Smooth muscle cell (in vitro differentiated cells): ENCODE measurements around the gene PLA2G4E. TPM values are rescaled to one million over a fixed set of nuclear protein-coding genes. Genes with fewer than 3 reads are reported as not detected.

Experiments
- DNase-seq: peaks from one replicate; lab custom pipeline; 2025; ENCODE audit not compliant: unreplicated experiment; lab: John Stamatoyannopoulos, UW
- H2AFZ ChIP-seq: fragments of 200-600 bp; sonication (generic); 2 replicates; pipeline ENCODE4 v1.6.0; 2016; ENCODE audit warnings: antibody characterized with exemption, low read depth, mild to moderate bottlenecking
- H3F3A ChIP-seq: fragments of 200-600 bp; sonication (generic); 2 replicates; pipeline ENCODE4 v1.6.0; 2017; ENCODE audit warnings: antibody characterized with exemption, low read depth
- H3K27ac ChIP-seq: fragments of 200-600 bp; sonication (generic); 2 replicates; pipeline ENCODE4 v1.5.1; 2016; ENCODE audit warnings: low read depth, mild to moderate bottlenecking
- H3K27me3 ChIP-seq: fragments of 200-600 bp; sonication (generic); 2 replicates; pipeline ENCODE4 v1.6.1; 2016; ENCODE audit warnings: low read depth, mild to moderate bottlenecking
- H3K36me3 ChIP-seq: fragments of 200-600 bp; sonication (generic); 2 replicates; pipeline ENCODE4 v1.5.1; 2016; ENCODE audit warnings: low read depth
- H3K4me1 ChIP-seq: fragments of 200-600 bp; sonication (generic); 2 replicates; pipeline ENCODE4 v1.5.1; 2016; ENCODE audit warnings: low read depth
- H3K4me2 ChIP-seq: fragments of 200-600 bp; sonication (generic); 2 replicates; pipeline ENCODE4 v1.6.0; 2016; ENCODE audit warnings: mild to moderate bottlenecking
- H3K4me3 ChIP-seq: fragments of 200-600 bp; sonication (generic); 2 replicates; pipeline ENCODE4 v1.5.1; 2016; ENCODE audit warnings: mild to moderate bottlenecking
- H3K79me2 ChIP-seq: fragments of 200-600 bp; sonication (generic); 2 replicates; pipeline ENCODE4 v1.6.0; 2016; ENCODE audit warnings: low read depth, mild to moderate bottlenecking
- H3K9ac ChIP-seq: fragments of 200-600 bp; sonication (generic); 2 replicates; pipeline ENCODE4 v1.6.0; 2016; ENCODE audit warnings: low read depth
- H3K9me3 ChIP-seq: fragments of 200-600 bp; sonication (generic); replicated peaks from 2 replicates; pipeline ENCODE4 v1.5.1; 2016; ENCODE audit warnings: low read depth
- H4K20me1 ChIP-seq: fragments of 200-600 bp; sonication (generic); 2 replicates; pipeline ENCODE4 v1.6.0; 2016; ENCODE audit warnings: low read depth
- WGBS: methylation state at CpG from one replicate; pipeline ENCODE4 v1.1.7; 2016; ENCODE audit warnings: low lambda C conversion rate; 5-methylcytosine and 5-hydroxymethylcytosine counted together
- polyA plus RNA-seq: library from polyadenylated mRNA; unstranded; fragments of >200 nt; fragmentation: Nextera tagmentation; extraction: Ambion mirVana; gene quantifications from 2 replicates; pipeline ENCODE4 v1.2.1, GENCODE V29; 2016
- total RNA-seq: library from RNA; depleted of rRNA; stranded (reverse); fragments of >200 nt; gene quantifications from 2 replicates; pipeline ENCODE4 v1.2.3, GENCODE V29; 2014
- TF ChIP-seq, protein P1 (sequence below): fragments of 200-600 bp; sonication (generic); IDR thresholded peaks from 2 replicates; pipeline ENCODE4 v1.5.1; 2017; ENCODE audit warnings: borderline replicate concordance, mild to moderate bottlenecking, antibody characterized with exemption; ENCODE audit not compliant: insufficient read depth, poor library complexity, severe bottlenecking

PLA2G4E gene
- total and polyA plus RNA-seq, 2 experiments from 2014 or later: 1.6 TPM; not detected in 1

DNA sequence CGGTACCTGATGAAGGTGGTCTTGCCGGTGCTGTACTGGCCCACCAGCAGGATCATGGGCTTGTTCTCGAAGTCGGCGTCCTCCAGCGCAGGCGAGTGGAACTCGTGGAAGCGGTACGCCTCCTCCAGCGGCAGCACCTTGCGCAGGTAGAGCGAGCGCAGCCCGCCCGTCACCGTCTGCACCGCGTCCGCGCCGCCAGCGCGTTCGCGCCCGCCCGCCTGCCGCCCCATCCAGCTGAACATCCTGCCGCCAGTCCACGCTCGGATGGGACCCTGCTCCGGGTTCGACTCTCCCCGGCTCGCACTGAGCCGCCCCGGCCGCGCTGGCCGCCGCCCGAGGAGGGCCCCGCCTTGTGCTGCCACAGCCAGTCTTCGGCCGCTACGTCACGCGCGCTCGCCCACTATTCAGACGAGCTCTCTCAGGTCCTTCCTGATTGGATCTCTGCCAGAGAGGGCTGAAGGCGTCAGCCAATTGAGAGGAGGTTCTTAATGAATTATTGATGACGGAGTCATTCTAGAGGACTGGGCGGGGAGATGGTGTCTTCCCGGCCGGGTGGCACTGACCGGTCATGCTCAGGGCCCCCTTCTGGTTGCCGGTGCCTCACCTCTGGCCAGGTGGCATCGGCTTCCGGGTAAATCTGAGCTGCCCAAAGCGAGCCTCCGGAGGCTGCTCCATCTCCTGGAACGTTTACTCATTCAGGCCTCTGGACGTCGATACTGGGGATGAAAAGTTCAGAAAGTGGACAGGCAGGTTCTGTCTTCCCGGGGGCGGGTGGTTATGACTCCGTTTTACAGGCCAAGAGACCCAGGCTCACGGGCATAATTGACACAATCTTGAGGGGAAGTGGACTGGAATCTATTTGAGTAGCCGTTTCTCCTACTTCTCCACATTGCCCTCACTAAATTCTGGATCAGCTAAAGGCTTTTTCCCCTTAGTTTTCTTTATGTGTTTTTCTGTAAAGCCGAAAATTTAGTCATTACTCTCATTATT is 48.3 kb downstream of the PLA2G4E start, which contains the start of gene EHD4:
EHD4 (minus strand) TSS at position 305 of the 990 bp plus-strand sequence; CDS start at position 242, 63 bp downstream.
- H3F3A ChIP-seq: peaks cover 5% of the 10 kb centered on the region
- no peaks in the 10 kb centered on the region for H3K36me3 ChIP-seq
- H3K9me3 ChIP-seq: no peaks in the 10 kb centered on the region
- H3K4me1 ChIP-seq: peaks cover 18% of the 10 kb centered on the region
- WGBS: 3% methylated on average over 44 of the region's 72 CpGs
- H4K20me1 ChIP-seq: peaks cover 23% of the 10 kb centered on the region
- H3K4me2 ChIP-seq: peak within 1 kb of the TSS; percentile 98
- peak within 1 kb of the TSS; percentile 61 for H3K27ac ChIP-seq
- H3K79me2 ChIP-seq: peaks cover 43% of the 10 kb centered on the region
- peak within 1 kb of the TSS; percentile 75 for H3K9ac ChIP-seq
- H2AFZ ChIP-seq: peak within 1 kb of the TSS; percentile 70
- TF ChIP-seq, protein P1, sequence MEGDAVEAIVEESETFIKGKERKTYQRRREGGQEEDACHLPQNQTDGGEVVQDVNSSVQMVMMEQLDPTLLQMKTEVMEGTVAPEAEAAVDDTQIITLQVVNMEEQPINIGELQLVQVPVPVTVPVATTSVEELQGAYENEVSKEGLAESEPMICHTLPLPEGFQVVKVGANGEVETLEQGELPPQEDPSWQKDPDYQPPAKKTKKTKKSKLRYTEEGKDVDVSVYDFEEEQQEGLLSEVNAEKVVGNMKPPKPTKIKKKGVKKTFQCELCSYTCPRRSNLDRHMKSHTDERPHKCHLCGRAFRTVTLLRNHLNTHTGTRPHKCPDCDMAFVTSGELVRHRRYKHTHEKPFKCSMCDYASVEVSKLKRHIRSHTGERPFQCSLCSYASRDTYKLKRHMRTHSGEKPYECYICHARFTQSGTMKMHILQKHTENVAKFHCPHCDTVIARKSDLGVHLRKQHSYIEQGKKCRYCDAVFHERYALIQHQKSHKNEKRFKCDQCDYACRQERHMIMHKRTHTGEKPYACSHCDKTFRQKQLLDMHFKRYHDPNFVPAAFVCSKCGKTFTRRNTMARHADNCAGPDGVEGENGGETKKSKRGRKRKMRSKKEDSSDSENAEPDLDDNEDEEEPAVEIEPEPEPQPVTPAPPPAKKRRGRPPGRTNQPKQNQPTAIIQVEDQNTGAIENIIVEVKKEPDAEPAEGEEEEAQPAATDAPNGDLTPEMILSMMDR: peak; percentile 36
- peak; percentile 77 for DNase-seq
- peak within 1 kb of the TSS; percentile 73 for H3K4me3 ChIP-seq
- no peaks in the 10 kb centered on the region for H3K27me3 ChIP-seq

DNA sequence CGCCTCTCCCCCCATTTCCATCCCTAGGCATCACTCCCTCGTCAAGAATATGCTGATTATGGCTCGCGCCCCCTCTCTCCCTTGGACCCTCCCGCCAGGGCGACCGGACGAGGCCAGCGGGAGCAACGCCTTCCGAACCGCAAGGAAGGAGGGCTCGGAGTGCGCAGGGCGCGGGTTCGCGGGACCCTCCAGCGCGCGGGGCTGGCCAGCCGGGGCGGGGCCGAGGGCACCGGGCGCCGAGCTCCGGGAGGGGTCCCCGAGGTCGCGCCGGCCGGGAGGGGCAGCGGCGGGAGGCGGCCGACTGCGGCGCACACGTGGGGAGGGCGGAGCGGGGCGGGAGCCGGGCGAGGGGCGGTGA is 49.0 kb downstream of the PLA2G4E start:
- Histone ChIP-seq H3K36me3 (no peaks in the 10 kb centered on the region), H3K79me2 (peaks cover 50% of the 10 kb centered on the region), H4K20me1 (peaks cover 26% of the 10 kb centered on the region), H3K27ac (peak overlapping the region; percentile 50), H3K4me3 (peak overlapping the region; percentile 73), H2AFZ (peak overlapping the region; percentile 51), H3K9ac (peak overlapping the region; percentile 75), H3F3A (peaks cover 11% of the 10 kb centered on the region), H3K4me2 (peak overlapping the region; percentile 98), H3K4me1 (peaks cover 24% of the 10 kb centered on the region), H3K27me3 (no peaks in the 10 kb centered on the region), H3K9me3 (no peaks in the 10 kb centered on the region)
- TF ChIP-seq, protein P1: no peak
- DNase-seq: no peak
- under 1% methylated on average over 27 of the region's 46 CpGs for WGBS

- H3F3A ChIP-seq: peaks cover 11% of the 10 kb centered on the region
- no peaks in the 10 kb centered on the region for H3K27me3 ChIP-seq
Measured at GRCh38 chr15:41971089-41971894, 49.5 kb downstream of the PLA2G4E start.

More at GRCh38 chr15:41971089-41971894, 49.5 kb downstream of the PLA2G4E start:
- H3K4me1 ChIP-seq: peaks cover 27% of the 10 kb centered on the region
- H3K4me2 ChIP-seq: peak overlapping the region; percentile 98
- TF ChIP-seq, protein P1: no peak
- WGBS: 10% methylated on average over 16 of the region's 16 CpGs
- peak overlapping the region; percentile 50 for H3K27ac ChIP-seq
- DNase-seq: no peak
- H3K9me3 ChIP-seq: no peaks in the 10 kb centered on the region
- H3K36me3 ChIP-seq: no peaks in the 10 kb centered on the region
- H3K4me3 ChIP-seq: peak overlapping the region; percentile 73
- H3K79me2 ChIP-seq: peaks cover 56% of the 10 kb centered on the region
- peak overlapping the region; percentile 75 for H3K9ac ChIP-seq
- peak overlapping the region; percentile 51 for H2AFZ ChIP-seq
- H4K20me1 ChIP-seq: peaks cover 32% of the 10 kb centered on the region
